Adrenal gland (tissue), 12 donors: Measurements from ENCODE around the gene TCHH. TPM values are rescaled to one million over a fixed set of nuclear protein-coding genes. Genes with fewer than 3 reads are reported as not detected.
A peak's percentile ranks its signal among the peaks of the same experiment; 100 is the strongest.

Experiments used
- DNase-seq, 7 donors: peaks; one replicate each; pipeline ENCODE4 v3.0.0-alpha.2; 2019 to 2020
- H3K27ac ChIP-seq, 5 donors: fragments of 200-600 bp; sonication (generic) in 4 of 5; 1 replicate in 3 of 5; 2 replicates in 2 of 5; pipeline versions ENCODE4 v1.5.1 to v1.8.0; 2016 to 2020; ENCODE audit warnings: mild to moderate bottlenecking in 1 of 5
- H3K27me3 ChIP-seq: fragments of 200-600 bp; 2 replicates; pipeline ENCODE4 v1.8.0; 2021
- H3K36me3 ChIP-seq, 2 donors: fragments of 200-600 bp; replicated peaks in 1 of 2; 1 replicate in 1 of 2; 2 replicates in 1 of 2; pipeline versions ENCODE4 v1.5.1 to v1.8.0; 2018 to 2022
- H3K4me1 ChIP-seq, 2 donors: fragments of 200-600 bp; replicated peaks in 1 of 2; 1 replicate in 1 of 2; 2 replicates in 1 of 2; pipeline versions ENCODE4 v1.5.1 to v1.8.0; 2018 to 2021
- H3K4me3 ChIP-seq, 4 donors: fragments of 200-600 bp; sonication (generic) in 3 of 4; one replicate each; pipeline ENCODE4 v1.5.1; 2016 to 2018
- H3K9me3 ChIP-seq, 3 donors: fragments of 200-600 bp; sonication (generic) in 1 of 3; replicated peaks in 1 of 3; 1 replicate in 2 of 3; 2 replicates in 1 of 3; pipeline versions ENCODE4 v1.5.1 to v1.8.0; 2016 to 2021
- CTCF ChIP-seq, 6 experiments: fragments of 450-650 bp in 4 of 6; fragments of 200-600 bp in 2 of 6; sonication (generic) in 1 of 6; IDR thresholded peaks; 1 replicate in 5 of 6; 2 replicates in 1 of 6; pipeline versions ENCODE4 v1.5.1 to v1.8.0; 2016 to 2021; ENCODE audit warnings: antibody characterized with exemption in 6 of 6, mild to moderate bottlenecking in 2 of 6, moderate library complexity in 1 of 6
- POLR2A ChIP-seq, 2 donors: fragments of 450-650 bp; IDR thresholded peaks; one replicate each; pipeline ENCODE4 v1.6.1; 2017; ENCODE audit warnings: antibody characterized with exemption in 2 of 2, mild to moderate bottlenecking in 2 of 2, moderate library complexity in 1 of 2
- WGBS, 4 donors: extraction: QIAGEN DNeasy Blood & Tissue Kit in 2 of 4; methylation state at CpG; one replicate each; pipeline versions ENCODE4 v1.1.5 to v1.1.7; 2013 to 2017; 5-methylcytosine and 5-hydroxymethylcytosine counted together
- intact Hi-C, 2 donors: fragments of 100-400 bp; cut with DNase I; formaldehyde crosslinking; loops; one replicate each; pipeline versions ENCODE4 v1.14.1 to v1.15.0; 2022 to 2023
- polyA plus RNA-seq, 3 donors: library from polyadenylated mRNA; stranded (reverse); fragments of 200-250 nt in 2 of 3; fragments of 350-450 nt in 1 of 3; fragmentation: Illumina TruSeq in 1 of 3; extraction: RNeasy Lipid Tissue Mini Kit (QIAGEN cat#74804) in 1 of 3; gene quantifications; one replicate each; pipeline ENCODE4 v1.2.3, GENCODE V29; 2013 to 2014
- total RNA-seq, 9 donors: library from RNA; depleted of rRNA in 4 of 9; stranded (reverse); fragments of >200 nt in 4 of 9; fragments of 120-200 nt in 1 of 9; fragmentation: NEBNext Ultra II Directional in 1 of 9; extraction: Animal tissue kit (Norgen Biotek cat#: 25700) in 1 of 9; gene quantifications; one replicate each; pipeline versions ENCODE4 v1.1.0 to v1.2.4, GENCODE V29; 2013 to 2023
- donor health status: healthy with polysubstance abuse.
- donor health status: Bipolar disorder and iron deficiency.
- donor health status: DM: yes; HTN: yes; CAD: no.
- donor health status: DM: no; HTN: no; CAD: no.
- donor health status: DM: no; HTN: no; CAD: no.
- donor health status: DM: yes; HTN: yes; CAD: no.

The TCHH gene
- total and polyA plus RNA-seq, 12 donors = under 0.01 to 0.32 (median 0.17) TPM; not detected in 1

GRCh38 chr1:152107031-152107983 is 7.9 kb downstream of the TCHH start:
- TF ChIP-seq CTCF (IDR thresholded peaks at IDR 0.05) (no peak), POLR2A (IDR thresholded peaks at IDR 0.05) (no peak)
- intact Hi-C loops = no loop called here
- Histone ChIP-seq H3K4me3 (no peak overlapping the region), H3K9me3 (no peaks in the 10 kb centered on the region), H3K27me3 (peaks cover 63% of the 10 kb centered on the region), H3K4me1 (peaks cover 12 to 21% of the 10 kb centered on the region in 2 donors), H3K36me3 (no peaks in the 10 kb centered on the region), H3K27ac (peak overlapping the region in 1 of 5 donors; percentile 26)
- peak in 1 of 7 donors; percentile 2 for DNase-seq
- WGBS, 4 donors = 16 to 24% (median 18%) methylated on average over 41 of the region's 41 CpGs

- no peak overlapping the region for H3K27ac ChIP-seq
- 37 to 50% (median 41%) methylated on average over 2 of the region's 2 CpGs for WGBS, 4 donors
- intact Hi-C loops = no loop called here
- peaks cover 50% of the 10 kb centered on the region for H3K27me3 ChIP-seq
- H3K4me1 ChIP-seq = no peaks in the 10 kb centered on the region
- TF ChIP-seq POLR2A (IDR thresholded peaks at IDR 0.05) (no peak), CTCF (IDR thresholded peaks at IDR 0.05) (no peak)
- no peak overlapping the region for H3K4me3 ChIP-seq
- no peaks in the 10 kb centered on the region for H3K36me3 ChIP-seq
- DNase-seq = no peak
- no peaks in the 10 kb centered on the region for H3K9me3 ChIP-seq
Observed at GRCh38 chr1:152104854-152105253, 10.4 kb downstream of the TCHH start.

- no peaks in the 10 kb centered on the region for H3K9me3 ChIP-seq
- TF ChIP-seq CTCF (IDR thresholded peaks at IDR 0.05) (no peak), POLR2A (IDR thresholded peaks at IDR 0.05) (no peak)
- no peak for DNase-seq
- H3K4me1 ChIP-seq = no peaks in the 10 kb centered on the region
- no peaks in the 10 kb centered on the region for H3K36me3 ChIP-seq
- WGBS, 4 donors = 43 to 59% (median 57%) methylated on average over 3 of the region's 3 CpGs
- intact Hi-C loops = no loop called here
- no peaks in the 10 kb centered on the region for H3K27me3 ChIP-seq
- H3K27ac ChIP-seq = no peak overlapping the region
- H3K4me3 ChIP-seq = no peak overlapping the region
Observed at GRCh38 chr1:152096931-152097330, 18.3 kb downstream of the TCHH start.

- 63 to 69% (median 68%) methylated on average over 5 of the region's 5 CpGs for WGBS, 4 donors
- Histone ChIP-seq H3K27ac (no peak within 1 kb of the TSS), H3K9me3 (no peaks in the 10 kb centered on the region), H3K4me3 (no peak within 1 kb of the TSS), H3K4me1 (no peaks in the 10 kb centered on the region), H3K36me3 (no peaks in the 10 kb centered on the region), H3K27me3 (peaks cover 4% of the 10 kb centered on the region)
- intact Hi-C loops = no loop called here
- no peak for DNase-seq
- TF ChIP-seq POLR2A (IDR thresholded peaks at IDR 0.05) = no peak
- TF ChIP-seq CTCF (IDR thresholded peaks at IDR 0.05) = no peak
Observed at GRCh38 chr1:152089014-152089674, 26.1 kb downstream of the TCHH start, which contains the start of gene TCHHL1. Gene TCHHL1, minus strand, starts transcription at chr1:152089064. Its CDS starts 921 bp downstream, at chr1:152088143.
